HepG2 (cell line): ENCODE results near the gene CCDC82.

Experiments used
- BRCA1 ChIP-seq: sonication (generic); formaldehyde crosslinking; IDR thresholded peaks from 2 replicates; pipeline ENCODE4 v1.4.0; 2020; ENCODE audit warnings: missing genetic modification reagents
- CBFB ChIP-seq: sonication (generic); formaldehyde crosslinking; IDR thresholded peaks from 2 replicates; pipeline ENCODE4 v1.4.0; 2020; ENCODE audit warnings: missing genetic modification reagents
- EP300 ChIP-seq, 3 experiments: sonication (generic) in 1 of 3; formaldehyde crosslinking in 1 of 3; IDR thresholded peaks; 2 replicates each; pipeline versions ENCODE4 v1.5.1 to v1.6.1; 2011 to 2020; ENCODE audit warnings: low read depth in 2 of 3, low read length in 2 of 3, borderline replicate concordance in 1 of 3, improper control_type of control experiment in 1 of 3, mild to moderate bottlenecking in 1 of 3, missing genetic modification reagents in 1 of 3, moderate library complexity in 1 of 3
- JARID2 ChIP-seq: sonication (generic); formaldehyde crosslinking; IDR thresholded peaks from 2 replicates; pipeline ENCODE4 v1.8.1; 2023; ENCODE audit warnings: missing genetic modification reagents, inconsistent platforms; ENCODE audit not compliant: insufficient replicate concordance
- MBNL3 ChIP-seq: fragments of 250-450 bp; sonication (Bioruptor Pico); conservative IDR thresholded peaks from 2 replicates; pipeline ENCODE4 v1.8.0; 2022; ENCODE audit warnings: mild to moderate bottlenecking, inconsistent platforms
- MYNN ChIP-seq: sonication (generic); formaldehyde crosslinking; IDR thresholded peaks from 2 replicates; pipeline ENCODE4 v1.4.0; 2020; ENCODE audit warnings: mild to moderate bottlenecking, low read depth, missing genetic modification reagents
- POLR2A ChIP-seq, 2 experiments: IDR thresholded peaks; 2 replicates each; pipeline ENCODE4 v1.6.1; 2011; ENCODE audit warnings: low read depth in 2 of 2, low read length in 2 of 2, mild to moderate bottlenecking in 1 of 2, moderate library complexity in 1 of 2; ENCODE audit not compliant: insufficient read depth in 1 of 2
- SOX6 ChIP-seq, 2 experiments: fragments of 450-650 bp in 1 of 2; sonication (generic) in 1 of 2; formaldehyde crosslinking in 1 of 2; IDR thresholded peaks; 2 replicates each; pipeline versions ENCODE4 v1.4.0 to v1.6.1; 2017 to 2020; ENCODE audit warnings: antibody characterized with exemption in 1 of 2, mild to moderate bottlenecking in 1 of 2, missing genetic modification reagents in 1 of 2
- TF ChIP-seq, protein P1 (sequence below): sonication (generic); formaldehyde crosslinking; IDR thresholded peaks from 2 replicates; pipeline ENCODE4 v1.5.0; 2020; ENCODE audit warnings: mild to moderate bottlenecking, missing genetic modification reagents, moderate library complexity
- TF ChIP-seq, protein P2 (sequence below): sonication (generic); formaldehyde crosslinking; IDR thresholded peaks from 2 replicates; pipeline ENCODE4 v1.8.1; 2023; ENCODE audit warnings: missing genetic modification reagents, inconsistent platforms, borderline replicate concordance
- TF ChIP-seq, protein P3 (sequence below): IDR thresholded peaks from 2 replicates; pipeline ENCODE4 v1.6.1; 2012; ENCODE audit warnings: inconsistent platforms

DNA sequence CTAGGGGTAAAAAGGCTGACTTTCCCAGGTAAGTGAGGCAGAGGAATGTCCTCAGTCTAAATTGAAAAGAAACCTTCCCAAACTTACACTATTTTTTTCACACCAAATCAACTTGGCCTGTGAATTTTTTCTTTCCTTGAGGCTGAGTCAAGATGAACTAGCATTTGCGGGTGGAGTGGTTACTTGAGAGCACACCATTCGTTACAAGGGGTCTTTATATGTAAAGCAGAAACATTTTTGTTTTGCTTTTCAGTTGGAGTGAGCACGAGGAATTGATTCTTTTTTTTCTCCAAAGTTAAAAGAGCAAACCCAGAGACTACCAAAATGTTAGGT, 83.1 kb downstream of the CCDC82 start:
- TF ChIP-seq BRCA1 (CRISPR knock-in tag) = no peak
- no peak for TF ChIP-seq JARID2
- TF ChIP-seq, protein P1, sequence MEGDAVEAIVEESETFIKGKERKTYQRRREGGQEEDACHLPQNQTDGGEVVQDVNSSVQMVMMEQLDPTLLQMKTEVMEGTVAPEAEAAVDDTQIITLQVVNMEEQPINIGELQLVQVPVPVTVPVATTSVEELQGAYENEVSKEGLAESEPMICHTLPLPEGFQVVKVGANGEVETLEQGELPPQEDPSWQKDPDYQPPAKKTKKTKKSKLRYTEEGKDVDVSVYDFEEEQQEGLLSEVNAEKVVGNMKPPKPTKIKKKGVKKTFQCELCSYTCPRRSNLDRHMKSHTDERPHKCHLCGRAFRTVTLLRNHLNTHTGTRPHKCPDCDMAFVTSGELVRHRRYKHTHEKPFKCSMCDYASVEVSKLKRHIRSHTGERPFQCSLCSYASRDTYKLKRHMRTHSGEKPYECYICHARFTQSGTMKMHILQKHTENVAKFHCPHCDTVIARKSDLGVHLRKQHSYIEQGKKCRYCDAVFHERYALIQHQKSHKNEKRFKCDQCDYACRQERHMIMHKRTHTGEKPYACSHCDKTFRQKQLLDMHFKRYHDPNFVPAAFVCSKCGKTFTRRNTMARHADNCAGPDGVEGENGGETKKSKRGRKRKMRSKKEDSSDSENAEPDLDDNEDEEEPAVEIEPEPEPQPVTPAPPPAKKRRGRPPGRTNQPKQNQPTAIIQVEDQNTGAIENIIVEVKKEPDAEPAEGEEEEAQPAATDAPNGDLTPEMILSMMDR (CRISPR knock-in tag) = no peak
- no peak for TF ChIP-seq EP300 (IDR thresholded peaks at IDR 0.05; ENCODE audit: low read depth in 2 of 2, low read length in 2 of 2)
- no peak for TF ChIP-seq EP300 (CRISPR knock-in tag; IDR thresholded peaks at IDR 0.05; ENCODE audit: borderline replicate concordance)
- no peak for TF ChIP-seq POLR2A (IDR thresholded peaks at IDR 0.05; ENCODE audit: insufficient read depth in 1 of 2, low read depth in 2 of 2, low read length in 2 of 2)
- TF ChIP-seq, protein P2, sequence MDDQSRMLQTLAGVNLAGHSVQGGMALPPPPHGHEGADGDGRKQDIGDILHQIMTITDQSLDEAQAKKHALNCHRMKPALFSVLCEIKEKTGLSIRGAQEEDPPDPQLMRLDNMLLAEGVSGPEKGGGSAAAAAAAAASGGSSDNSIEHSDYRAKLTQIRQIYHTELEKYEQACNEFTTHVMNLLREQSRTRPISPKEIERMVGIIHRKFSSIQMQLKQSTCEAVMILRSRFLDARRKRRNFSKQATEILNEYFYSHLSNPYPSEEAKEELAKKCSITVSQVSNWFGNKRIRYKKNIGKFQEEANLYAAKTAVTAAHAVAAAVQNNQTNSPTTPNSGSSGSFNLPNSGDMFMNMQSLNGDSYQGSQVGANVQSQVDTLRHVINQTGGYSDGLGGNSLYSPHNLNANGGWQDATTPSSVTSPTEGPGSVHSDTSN (CRISPR knock-in tag) = no peak
- TF ChIP-seq, protein P3, sequence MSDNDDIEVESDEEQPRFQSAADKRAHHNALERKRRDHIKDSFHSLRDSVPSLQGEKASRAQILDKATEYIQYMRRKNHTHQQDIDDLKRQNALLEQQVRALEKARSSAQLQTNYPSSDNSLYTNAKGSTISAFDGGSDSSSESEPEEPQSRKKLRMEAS = no peak
- no peak for TF ChIP-seq MBNL3 (CRISPR knock-in tag)
- no peak for TF ChIP-seq CBFB (CRISPR knock-in tag)
- no peak for TF ChIP-seq SOX6 (IDR thresholded peaks at IDR 0.05)
- TF ChIP-seq SOX6 (CRISPR knock-in tag; IDR thresholded peaks at IDR 0.05) = no peak
- TF ChIP-seq MYNN (CRISPR knock-in tag) = no peak
